ENCODE measurements around the gene SLF1. TPM values are rescaled to one million over a fixed set of nuclear protein-coding genes. Genes with fewer than 3 reads are reported as not detected.

SLF1 gene
- total and polyA plus RNA-seq, 2 experiments from 2014 or later, result 36.3 to 43.8 TPM

GRCh38 chr5:94689908-94690307, 71.4 kb downstream of the SLF1 start:
- H2AFZ ChIP-seq, result no peak overlapping the region
- no peaks in the 10 kb centered on the region for H3K27me3 ChIP-seq (ENCODE audit: insufficient read depth)
- no peaks in the 10 kb centered on the region; the same call in 1 of the 2 replicates for H3K36me3 ChIP-seq (ENCODE audit: insufficient read depth)
- peaks cover 17% of the 10 kb centered on the region for H3K4me1 Mint-ChIP-seq
- no peaks in the 10 kb centered on the region for H3F3A ChIP-seq (replicated peaks; ENCODE audit: low read depth)
- no peak overlapping the region for H3K27ac ChIP-seq (ENCODE audit: low read depth)
- no peaks in the 10 kb centered on the region; the same call in 1 of the 2 replicates for H4K20me1 ChIP-seq (replicated peaks; ENCODE audit: insufficient read depth)
- H3K9me3 Mint-ChIP-seq, result no peaks in the 10 kb centered on the region; the same call in 2 of the 3 replicates
- H3K36me3 Mint-ChIP-seq (ENCODE audit: low read depth), result peaks cover 12% of the 10 kb centered on the region; the same call in 2 of the 3 replicates
- H3K4me2 ChIP-seq, result no peak overlapping the region
- no peak for ATAC-seq
- H3K79me2 ChIP-seq (replicated peaks; ENCODE audit: insufficient read depth), result no peaks in the 10 kb centered on the region
- H3K27ac Mint-ChIP-seq, result no peak overlapping the region
- no peak overlapping the region for H3K4me3 ChIP-seq
- peaks cover 18% of the 10 kb centered on the region for H3K4me1 ChIP-seq (ENCODE audit: insufficient read depth)
- TF ChIP-seq, protein P1, sequence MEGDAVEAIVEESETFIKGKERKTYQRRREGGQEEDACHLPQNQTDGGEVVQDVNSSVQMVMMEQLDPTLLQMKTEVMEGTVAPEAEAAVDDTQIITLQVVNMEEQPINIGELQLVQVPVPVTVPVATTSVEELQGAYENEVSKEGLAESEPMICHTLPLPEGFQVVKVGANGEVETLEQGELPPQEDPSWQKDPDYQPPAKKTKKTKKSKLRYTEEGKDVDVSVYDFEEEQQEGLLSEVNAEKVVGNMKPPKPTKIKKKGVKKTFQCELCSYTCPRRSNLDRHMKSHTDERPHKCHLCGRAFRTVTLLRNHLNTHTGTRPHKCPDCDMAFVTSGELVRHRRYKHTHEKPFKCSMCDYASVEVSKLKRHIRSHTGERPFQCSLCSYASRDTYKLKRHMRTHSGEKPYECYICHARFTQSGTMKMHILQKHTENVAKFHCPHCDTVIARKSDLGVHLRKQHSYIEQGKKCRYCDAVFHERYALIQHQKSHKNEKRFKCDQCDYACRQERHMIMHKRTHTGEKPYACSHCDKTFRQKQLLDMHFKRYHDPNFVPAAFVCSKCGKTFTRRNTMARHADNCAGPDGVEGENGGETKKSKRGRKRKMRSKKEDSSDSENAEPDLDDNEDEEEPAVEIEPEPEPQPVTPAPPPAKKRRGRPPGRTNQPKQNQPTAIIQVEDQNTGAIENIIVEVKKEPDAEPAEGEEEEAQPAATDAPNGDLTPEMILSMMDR (conservative IDR thresholded peaks at IDR 0.05; ENCODE audit: low read depth in 2 of 2), result no peak
- no peak for TF ChIP-seq POLR2AphosphoS5 (IDR thresholded peaks at IDR 0.05; ENCODE audit: low read depth)
- no peak for TF ChIP-seq EZH2 (IDR thresholded peaks at IDR 0.05; ENCODE audit: low read depth, unreplicated experiment)
- TF ChIP-seq STAT1 (IDR thresholded peaks at IDR 0.05; ENCODE audit: unreplicated experiment), result no peak
- no peak for TF ChIP-seq CREB1 (CRISPR knock-in tag; IDR thresholded peaks at IDR 0.05; ENCODE audit: low read depth)
- TF ChIP-seq ETS1 (IDR thresholded peaks at IDR 0.05), result no peak
- no peak for TF ChIP-seq ZNF114 (CRISPR knock-in tag; IDR thresholded peaks at IDR 0.05)
- TF ChIP-seq ZNF331 (CRISPR knock-in tag; IDR thresholded peaks at IDR 0.05; ENCODE audit: low read depth), result no peak
- TF ChIP-seq REST (IDR thresholded peaks at IDR 0.05; ENCODE audit: unreplicated experiment), result no peak
- no peak for TF ChIP-seq NANOG (IDR thresholded peaks at IDR 0.05; ENCODE audit: borderline replicate concordance)
- TF ChIP-seq ZNF462 (CRISPR knock-in tag; IDR thresholded peaks at IDR 0.05), result no peak
- TF ChIP-seq EZH2phosphoT487 (IDR thresholded peaks at IDR 0.05; ENCODE audit: unreplicated experiment), result no peak
- DNase-seq (ENCODE audit: low spot score), result no peak
- H3K4me3 Mint-ChIP-seq, result no peak overlapping the region
- H3K27me3 Mint-ChIP-seq (ENCODE audit: insufficient read depth, low read depth, poor library complexity), result no peaks in the 10 kb centered on the region
- no peaks in the 10 kb centered on the region for H3K9me2 ChIP-seq (ENCODE audit: insufficient read depth)

All from GM23338 (cell line).